Osteocyte (in vitro differentiated cells): ENCODE data around the gene TOP1. TPM values are rescaled to one million over a fixed set of nuclear protein-coding genes. Genes with fewer than 3 reads are reported as not detected.
A peak's percentile ranks its signal among the peaks of the same experiment; 100 is the strongest.

ENCODE experiments used
- DNase-seq: peaks from one replicate; pipeline ENCODE4 v3.0.0; 2021; ENCODE audit warnings: mixed read lengths; ENCODE audit not compliant: unreplicated experiment; ENCODE audit errors: extremely low spot score
- H3K27ac Mint-ChIP-seq: one replicate; pipeline ENCODE4 v1.8.0; 2021; ENCODE audit warnings: mild to moderate bottlenecking, mixed read lengths; ENCODE audit not compliant: unreplicated experiment
- H3K27me3 Mint-ChIP-seq: one replicate; pipeline ENCODE4 v1.8.0; 2021; ENCODE audit warnings: mixed read lengths; ENCODE audit not compliant: unreplicated experiment
- H3K36me3 Mint-ChIP-seq: one replicate; pipeline ENCODE4 v1.8.0; 2021; ENCODE audit warnings: mixed read lengths; ENCODE audit not compliant: unreplicated experiment
- H3K4me1 Mint-ChIP-seq: one replicate; pipeline ENCODE4 v1.8.0; 2021; ENCODE audit warnings: mixed read lengths; ENCODE audit not compliant: unreplicated experiment
- H3K4me3 Mint-ChIP-seq: one replicate; pipeline ENCODE4 v1.8.0; 2021; ENCODE audit warnings: mild to moderate bottlenecking, moderate library complexity, mixed read lengths; ENCODE audit not compliant: unreplicated experiment
- H3K9me3 Mint-ChIP-seq: one replicate; pipeline ENCODE4 v1.8.0; 2021; ENCODE audit warnings: mixed read lengths; ENCODE audit not compliant: unreplicated experiment
- CTCF ChIP-seq: fragments of 200-600 bp; sonication (generic); IDR thresholded peaks from 2 replicates; pipeline ENCODE4 v1.5.0; 2021; ENCODE audit warnings: antibody characterized with exemption, mild to moderate bottlenecking, moderate library complexity
- total RNA-seq: library from RNA; stranded (reverse); gene quantifications from 2 replicates; pipeline ENCODE4 v1.2.1, GENCODE V29; 2021

The TOP1 gene
- total RNA-seq, 1 donor from 2014 or later = 51.1 TPM

- Mint-ChIP-seq H3K4me1 (peaks cover 37% of the 10 kb centered on the region), H3K4me3 (no peak overlapping the region), H3K9me3 (no peaks in the 10 kb centered on the region), H3K27ac (no peak overlapping the region), H3K27me3 (no peaks in the 10 kb centered on the region), H3K36me3 (peaks cover 29% of the 10 kb centered on the region)
- TF ChIP-seq CTCF = no peak
- no peak for DNase-seq
These were observed 40.2 kb downstream of the TOP1 start for GRCh38 chr20:41068806-41069205.

- Mint-ChIP-seq H3K4me3 (no peak overlapping the region), H3K4me1 (peaks cover 59% of the 10 kb centered on the region), H3K9me3 (no peaks in the 10 kb centered on the region), H3K36me3 (peaks cover 30% of the 10 kb centered on the region), H3K27me3 (no peaks in the 10 kb centered on the region), H3K27ac (peak overlapping the region; percentile 93)
- DNase-seq = no peak
- TF ChIP-seq CTCF = no peak
These were observed 43.7 kb downstream of the TOP1 start for GRCh38 chr20:41072190-41072863.

GRCh38 chr20:41072915-41073314 is 44.3 kb downstream of the TOP1 start:
- H3K27ac Mint-ChIP-seq = peak overlapping the region; percentile 93
- peaks cover 63% of the 10 kb centered on the region for H3K4me1 Mint-ChIP-seq
- H3K4me3 Mint-ChIP-seq = no peak overlapping the region
- no peak for TF ChIP-seq CTCF
- H3K27me3 Mint-ChIP-seq = no peaks in the 10 kb centered on the region
- no peak for DNase-seq
- no peaks in the 10 kb centered on the region for H3K9me3 Mint-ChIP-seq
- H3K36me3 Mint-ChIP-seq = peaks cover 32% of the 10 kb centered on the region

GRCh38 chr20:41074441-41074840 is 45.8 kb downstream of the TOP1 start:
- no peak for DNase-seq
- Mint-ChIP-seq H3K9me3 (no peaks in the 10 kb centered on the region), H3K27me3 (no peaks in the 10 kb centered on the region), H3K36me3 (peaks cover 31% of the 10 kb centered on the region), H3K4me3 (no peak overlapping the region), H3K4me1 (peaks cover 74% of the 10 kb centered on the region), H3K27ac (no peak overlapping the region)
- no peak for TF ChIP-seq CTCF

- no peak overlapping the region for H3K27ac Mint-ChIP-seq
- no peak for DNase-seq
- H3K4me3 Mint-ChIP-seq = no peak overlapping the region
- TF ChIP-seq CTCF = no peak
- H3K4me1 Mint-ChIP-seq = peaks cover 73% of the 10 kb centered on the region
- H3K9me3 Mint-ChIP-seq = no peaks in the 10 kb centered on the region
- H3K36me3 Mint-ChIP-seq = peaks cover 32% of the 10 kb centered on the region
- no peaks in the 10 kb centered on the region for H3K27me3 Mint-ChIP-seq
These were observed 48.2 kb downstream of the TOP1 start for GRCh38 chr20:41076776-41077175.
